SK-N-SH treated with all-trans-retinoic acid at 6 μM for 48 hours (cell line): ENCODE data around the gene NCSTN.

ENCODE experiments used
- ARNTL ChIP-seq: fragments of 450-650 bp; formaldehyde crosslinking; IDR thresholded peaks from 2 replicates; pipeline ENCODE4 v1.5.0; 2020; ENCODE audit warnings: low read depth, mild to moderate bottlenecking, moderate library complexity, borderline replicate concordance
- CSDC2 ChIP-seq: fragments of 250-450 bp; sonication (Bioruptor Pico); IDR thresholded peaks from 2 replicates; pipeline ENCODE4 v1.5.0; 2020; ENCODE audit warnings: mild to moderate bottlenecking, moderate library complexity
- GLIS3 ChIP-seq: fragments of 250-450 bp; sonication (Bioruptor Pico); IDR thresholded peaks from 2 replicates; pipeline ENCODE4 v1.5.0; 2020; ENCODE audit warnings: mild to moderate bottlenecking, moderate library complexity
- PATZ1 ChIP-seq: fragments of 250-450 bp; sonication (Bioruptor Pico); IDR thresholded peaks from 2 replicates; pipeline ENCODE4 v1.8.0; 2020; ENCODE audit warnings: mild to moderate bottlenecking, moderate library complexity, borderline replicate concordance
- RARB ChIP-seq: fragments of 250-450 bp; sonication (Bioruptor Pico); IDR thresholded peaks from 2 replicates; pipeline ENCODE4 v1.8.0; 2021; ENCODE audit warnings: mild to moderate bottlenecking, moderate library complexity
- SNAI2 ChIP-seq: fragments of 250-450 bp; sonication (Bioruptor Pico); IDR thresholded peaks from 2 replicates; pipeline ENCODE4 v1.5.0; 2020; ENCODE audit warnings: mild to moderate bottlenecking, moderate library complexity
- TCF4 ChIP-seq: fragments of 250-450 bp; sonication (Bioruptor Pico); IDR thresholded peaks from 2 replicates; pipeline ENCODE4 v1.8.0; 2021; ENCODE audit warnings: mild to moderate bottlenecking, moderate library complexity, borderline replicate concordance
- ZC3H10 ChIP-seq: fragments of 250-450 bp; sonication (Bioruptor Pico); IDR thresholded peaks from 2 replicates; pipeline ENCODE4 v1.5.1; 2021; ENCODE audit warnings: mild to moderate bottlenecking, moderate library complexity
- ZNF565 ChIP-seq: fragments of 450-650 bp; formaldehyde crosslinking; conservative IDR thresholded peaks from 2 replicates; pipeline ENCODE4 v1.5.0; 2020; ENCODE audit warnings: low read depth, mild to moderate bottlenecking, moderate library complexity
- ZNF70 ChIP-seq: fragments of 450-650 bp; formaldehyde crosslinking; IDR thresholded peaks from 2 replicates; pipeline ENCODE4 v1.5.0; 2020; ENCODE audit warnings: mild to moderate bottlenecking, moderate library complexity

- TF ChIP-seq SNAI2 (CRISPR knock-in tag) (no peak), PATZ1 (CRISPR knock-in tag) (no peak), ARNTL (CRISPR knock-in tag) (no peak), CSDC2 (CRISPR knock-in tag) (no peak), TCF4 (CRISPR knock-in tag) (no peak), ZNF70 (no peak), RARB (no peak), GLIS3 (CRISPR knock-in tag) (no peak), ZNF565 (CRISPR knock-in tag) (no peak), ZC3H10 (CRISPR knock-in tag) (no peak)
Observed at GRCh38 chr1:160344936-160345335, 1.8 kb downstream of the NCSTN start.
